Upper lobe of left lung (tissue), 4 donors: Measurements from ENCODE around the gene MRPS33.

Experiments used
- CTCF ChIP-seq, 6 experiments: fragments of 450-650 bp in 4 of 6; fragments of 200-600 bp in 2 of 6; sonication (generic) in 2 of 6; IDR thresholded peaks; one replicate each; pipeline ENCODE4 v1.5.1; 2016 to 2019; ENCODE audit warnings: antibody characterized with exemption in 6 of 6
- EP300 ChIP-seq, 4 donors: sonication (generic); formaldehyde crosslinking; IDR thresholded peaks; one replicate each; pipeline ENCODE4 v1.5.1; 2017; ENCODE audit warnings: antibody characterized with exemption in 4 of 4, control low read depth in 2 of 4
- POLR2A ChIP-seq, 4 donors: fragments of 450-650 bp; IDR thresholded peaks; one replicate each; pipeline ENCODE4 v1.5.1; 2016 to 2017; ENCODE audit warnings: antibody characterized with exemption in 4 of 4, mild to moderate bottlenecking in 2 of 4
- POLR2AphosphoS5 ChIP-seq, 2 donors: sonication (generic); formaldehyde crosslinking; IDR thresholded peaks; one replicate each; pipeline ENCODE4 v1.5.1; 2017; ENCODE audit warnings: antibody characterized with exemption in 2 of 2

GRCh38 chr7:141023295-141023694 lies 8.5 kb upstream of the MRPS33 start:
- TF ChIP-seq CTCF (IDR thresholded peaks at IDR 0.05) (no peak), POLR2AphosphoS5 (IDR thresholded peaks at IDR 0.05) (no peak), EP300 (IDR thresholded peaks at IDR 0.05) (no peak), POLR2A (IDR thresholded peaks at IDR 0.05) (no peak)
